VCaP (cell line): ENCODE data around the gene STXBP4.
A peak's percentile ranks its signal among the peaks of the same experiment; 100 is the strongest.

ENCODE experiments used
- H3K27ac ChIP-seq: fragments of 450-650 bp; 2 replicates; pipeline ENCODE4 v1.5.1; 2017
- TF ChIP-seq, protein P1 (sequence below): fragments of 450-650 bp; conservative IDR thresholded peaks from 2 replicates; pipeline ENCODE4 v1.5.1; 2017; ENCODE audit warnings: mild to moderate bottlenecking, moderate library complexity

Gene STXBP4

GRCh38 chr17:54971147-54971546 is 2.6 kb downstream of the STXBP4 start:
- H3K27ac ChIP-seq = no peak overlapping the region
- TF ChIP-seq, protein P1, sequence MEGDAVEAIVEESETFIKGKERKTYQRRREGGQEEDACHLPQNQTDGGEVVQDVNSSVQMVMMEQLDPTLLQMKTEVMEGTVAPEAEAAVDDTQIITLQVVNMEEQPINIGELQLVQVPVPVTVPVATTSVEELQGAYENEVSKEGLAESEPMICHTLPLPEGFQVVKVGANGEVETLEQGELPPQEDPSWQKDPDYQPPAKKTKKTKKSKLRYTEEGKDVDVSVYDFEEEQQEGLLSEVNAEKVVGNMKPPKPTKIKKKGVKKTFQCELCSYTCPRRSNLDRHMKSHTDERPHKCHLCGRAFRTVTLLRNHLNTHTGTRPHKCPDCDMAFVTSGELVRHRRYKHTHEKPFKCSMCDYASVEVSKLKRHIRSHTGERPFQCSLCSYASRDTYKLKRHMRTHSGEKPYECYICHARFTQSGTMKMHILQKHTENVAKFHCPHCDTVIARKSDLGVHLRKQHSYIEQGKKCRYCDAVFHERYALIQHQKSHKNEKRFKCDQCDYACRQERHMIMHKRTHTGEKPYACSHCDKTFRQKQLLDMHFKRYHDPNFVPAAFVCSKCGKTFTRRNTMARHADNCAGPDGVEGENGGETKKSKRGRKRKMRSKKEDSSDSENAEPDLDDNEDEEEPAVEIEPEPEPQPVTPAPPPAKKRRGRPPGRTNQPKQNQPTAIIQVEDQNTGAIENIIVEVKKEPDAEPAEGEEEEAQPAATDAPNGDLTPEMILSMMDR = no peak

GRCh38 chr17:54971901-54972300 is 3.3 kb downstream of the STXBP4 start:
- TF ChIP-seq, protein P1 = no peak
- no peak overlapping the region for H3K27ac ChIP-seq

- TF ChIP-seq, protein P1 = no peak
Measured at GRCh38 chr17:54972406-54973138, 4.0 kb downstream of the STXBP4 start.

GRCh38 chr17:54974759-54975158 is 6.2 kb downstream of the STXBP4 start:
- TF ChIP-seq, protein P1 = no peak
- no peak overlapping the region for H3K27ac ChIP-seq

More at GRCh38 chr17:54972406-54973138, 4.0 kb downstream of the STXBP4 start:
- H3K27ac ChIP-seq = no peak overlapping the region

GRCh38 chr17:54976316-54976715 is 7.8 kb downstream of the STXBP4 start:
- TF ChIP-seq, protein P1 = no peak
- H3K27ac ChIP-seq = no peak overlapping the region

DNA sequence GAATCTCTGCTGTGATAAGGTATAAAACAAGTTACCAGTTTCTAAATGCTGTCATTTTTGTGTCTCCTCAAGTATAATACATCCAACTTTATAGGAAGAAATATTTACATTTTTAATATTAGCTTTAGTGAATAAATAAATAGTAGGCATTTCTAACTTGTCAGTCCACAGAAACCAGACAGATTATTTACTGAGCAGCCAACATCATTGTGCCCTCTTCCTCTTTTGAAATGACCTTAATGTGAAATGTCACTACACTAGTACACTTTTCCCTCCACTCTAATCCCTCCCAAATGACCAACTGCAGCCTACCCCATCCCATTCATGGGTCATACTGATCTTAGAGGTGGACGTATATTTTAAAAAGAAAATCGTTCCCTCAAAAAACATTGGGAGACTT is 9.2 kb downstream of the STXBP4 start:
- TF ChIP-seq, protein P1 = no peak
- H3K27ac ChIP-seq = peak overlapping the region; percentile 36

DNA sequence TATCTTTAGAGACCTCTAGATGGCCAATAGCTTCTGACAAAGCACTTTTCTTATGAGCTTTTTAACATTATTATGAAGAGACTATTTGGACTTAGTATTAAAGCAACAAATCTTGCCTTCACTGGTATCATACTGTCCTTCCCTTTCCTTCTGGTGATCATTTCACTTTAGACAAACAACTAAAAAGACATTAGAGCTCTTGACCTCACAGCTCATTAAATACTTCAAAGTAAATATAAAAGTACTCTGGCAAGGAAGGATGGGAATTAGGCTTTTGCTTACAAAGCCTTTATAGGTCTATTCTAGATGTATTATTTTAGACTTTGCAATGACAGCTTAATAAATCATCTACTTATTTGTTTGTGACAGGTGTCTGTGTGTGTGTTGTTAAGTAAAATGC is 11.1 kb downstream of the STXBP4 start:
- H3K27ac ChIP-seq = peak overlapping the region; percentile 17; the same call in 1 of the 2 replicates
- TF ChIP-seq, protein P1 = no peak
